DMS79 treated with DMSO at 0.1 percent for 48 hours (cell line): ENCODE measurements around the gene MYH10.
"Not testable (repeated sequence)": the region's sequence is repeated elsewhere in the genome, so short reads cannot be mapped to it uniquely, and the experiment has no call there.

Experiments used
- DNase-seq: peaks from one replicate; lab custom pipeline; 2025; lab: John Stamatoyannopoulos, UW

The MYH10 gene

GRCh38 chr17:8630227-8630801 is at the start of gene MYH10:
MYH10 (minus strand) TSS chr17:8630725; CDS start chr17:8623246, 7,479 bp downstream.
- DNase-seq, result no peak

DNA sequence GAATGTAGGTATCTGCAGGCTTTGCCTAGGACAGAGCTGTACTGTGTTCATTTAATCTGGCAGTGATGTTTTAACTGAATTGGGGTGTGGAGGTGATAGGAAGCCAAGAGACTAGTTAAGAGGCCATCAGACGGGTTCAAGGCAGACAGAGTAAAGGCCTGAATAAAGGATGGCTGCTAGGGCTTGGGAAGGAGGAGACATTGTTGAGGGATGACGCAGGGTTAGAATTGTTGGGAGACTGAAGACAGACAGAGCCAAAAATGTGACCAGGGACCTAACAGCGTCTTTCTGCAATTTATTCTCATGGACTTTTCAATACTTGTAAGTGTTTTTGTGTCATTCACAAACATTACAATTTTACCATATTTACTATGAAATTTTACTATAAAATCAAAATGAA is 48.6 kb upstream of the MYH10 start:
- no peak for DNase-seq

GRCh38 chr17:8675306-8675705 is 44.8 kb upstream of the MYH10 start:
- no peak for DNase-seq

DNA sequence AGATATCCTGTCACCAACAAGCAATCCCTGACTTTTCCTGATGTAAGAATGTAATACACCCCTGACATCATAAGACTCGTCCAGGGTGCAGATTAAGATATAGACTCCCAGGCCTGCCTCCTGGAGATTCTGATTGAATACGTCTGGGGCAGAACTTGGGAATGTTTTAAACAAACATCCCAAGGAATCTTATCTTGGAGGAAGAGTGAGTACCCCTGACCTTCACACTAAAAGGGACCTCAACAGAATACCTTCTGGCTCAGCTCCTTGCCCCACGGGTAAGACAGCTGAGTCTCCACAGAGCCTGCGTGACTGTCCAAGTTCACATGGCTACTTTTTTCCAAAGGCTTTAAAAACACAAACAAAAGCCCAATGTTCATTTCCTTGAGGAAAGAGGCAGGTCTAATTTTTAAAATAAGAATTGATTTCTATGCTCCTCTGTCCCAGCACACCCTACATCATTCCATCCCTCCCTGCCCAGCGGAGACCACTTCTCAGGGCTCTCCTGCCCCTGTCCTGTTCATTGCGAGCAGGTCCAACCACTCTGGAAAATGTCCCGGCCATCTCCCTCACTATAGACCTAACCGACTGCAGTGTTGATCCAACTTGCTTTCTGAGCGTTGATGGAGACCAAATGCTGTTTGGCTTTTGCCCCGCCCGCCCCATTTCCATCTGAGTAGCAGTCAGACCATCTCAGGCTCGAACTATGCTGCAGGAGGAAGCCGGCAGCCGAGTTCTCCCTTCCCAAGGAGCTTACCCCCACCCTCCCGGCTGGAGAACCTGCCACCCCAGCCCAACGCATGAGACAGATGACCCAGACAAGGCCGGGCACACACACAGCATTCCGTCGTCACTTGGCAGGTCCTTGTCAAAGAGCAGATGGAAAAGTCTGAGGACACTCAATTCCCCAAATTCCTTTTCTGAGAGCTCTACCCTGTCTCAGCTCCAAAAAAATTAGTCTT is 44.1 kb upstream of the MYH10 start:
- no peak for DNase-seq

DNA sequence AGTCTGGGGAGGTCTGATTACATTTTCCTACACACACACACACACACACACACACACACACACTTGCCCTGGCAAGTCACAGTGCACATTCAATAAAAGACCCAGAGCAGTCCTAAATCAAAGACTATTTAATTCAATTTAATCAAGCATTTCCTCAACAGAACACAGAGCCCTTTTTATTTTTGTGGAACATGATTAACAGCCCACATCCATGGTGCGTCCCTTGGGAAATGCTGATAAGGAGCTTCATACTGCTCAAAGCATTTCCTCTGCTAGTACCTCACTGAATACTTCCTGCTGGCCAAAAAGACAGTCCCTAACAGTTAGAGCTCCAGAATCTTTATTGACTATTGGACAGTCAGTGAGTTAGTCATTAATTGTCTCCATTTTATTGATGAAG is 43.1 kb upstream of the MYH10 start:
- no peak for DNase-seq

- DNase-seq, result no peak
Measured at GRCh38 chr17:8672326-8672725, 41.8 kb upstream of the MYH10 start.

DNA sequence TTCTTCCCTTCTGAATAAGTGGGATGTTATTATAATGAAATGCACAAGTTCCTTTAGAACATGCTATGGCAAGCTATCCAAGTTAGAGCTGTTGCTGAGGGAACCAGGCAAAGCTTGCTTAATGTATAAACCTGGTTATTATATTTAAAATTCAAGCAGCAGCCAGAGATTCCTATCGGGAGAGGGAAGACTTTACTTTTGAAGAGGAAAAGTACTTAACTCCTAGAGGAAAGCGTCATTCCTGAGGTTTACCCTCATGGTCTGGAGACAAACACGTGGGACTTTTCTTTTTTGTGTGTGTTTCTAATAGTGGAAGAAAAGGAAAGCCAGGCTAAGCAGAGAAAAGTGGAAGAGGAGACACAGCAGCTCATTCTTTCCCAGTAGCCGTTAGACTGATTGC is 39.9 kb upstream of the MYH10 start:
- no peak for DNase-seq

- no peak for DNase-seq
Measured at GRCh38 chr17:8668176-8668740, 37.7 kb upstream of the MYH10 start.

DNA sequence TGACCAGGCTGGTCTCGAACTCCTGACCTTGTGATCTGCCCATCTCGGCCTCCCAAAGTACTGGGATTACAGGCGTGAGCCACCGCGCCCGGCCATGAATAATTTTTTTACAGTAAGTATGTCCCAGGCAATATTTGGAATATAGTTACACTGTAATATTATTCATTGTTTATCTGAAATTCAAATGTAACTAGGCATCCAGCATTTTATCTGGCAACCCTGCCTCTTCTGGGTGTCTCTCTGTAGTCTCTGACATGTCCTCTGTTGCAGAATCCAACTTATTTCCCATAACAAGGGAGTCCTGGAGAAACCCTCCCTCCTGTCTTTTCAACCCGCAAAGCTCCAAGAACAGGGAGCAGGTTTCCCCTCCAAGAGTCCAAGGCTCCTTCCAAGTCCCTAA is 36.9 kb upstream of the MYH10 start:
- no peak for DNase-seq

GRCh38 chr17:8665684-8666083 is 35.2 kb upstream of the MYH10 start:
- no peak for DNase-seq

- DNase-seq, result no peak
Measured at GRCh38 chr17:8664456-8665126, 34.1 kb upstream of the MYH10 start.

DNA sequence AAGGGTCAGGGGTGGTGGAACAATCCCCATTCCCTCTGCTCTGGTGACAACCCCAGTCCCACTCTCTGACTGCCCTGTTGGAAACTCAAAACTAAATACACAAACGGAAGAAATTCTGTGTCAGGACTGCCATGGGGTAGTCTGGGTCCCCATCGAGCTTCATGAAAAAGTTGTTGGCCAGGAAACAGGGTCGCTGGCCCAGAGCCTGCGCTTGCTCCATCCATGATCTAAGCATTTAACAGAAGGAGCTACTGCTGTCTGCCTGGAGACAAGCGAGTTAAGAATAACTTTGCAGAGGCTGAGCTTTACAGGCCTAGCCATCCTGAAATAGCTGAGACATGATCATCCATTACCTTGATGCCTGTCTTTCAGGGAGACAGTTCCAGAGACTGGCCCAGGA is 32.4 kb upstream of the MYH10 start:
- no peak for DNase-seq

GRCh38 chr17:8662076-8662831 is 31.7 kb upstream of the MYH10 start:
- DNase-seq, result no peak

GRCh38 chr17:8660709-8661108 is 30.2 kb upstream of the MYH10 start:
- DNase-seq, result not testable (repeated sequence)

DNA sequence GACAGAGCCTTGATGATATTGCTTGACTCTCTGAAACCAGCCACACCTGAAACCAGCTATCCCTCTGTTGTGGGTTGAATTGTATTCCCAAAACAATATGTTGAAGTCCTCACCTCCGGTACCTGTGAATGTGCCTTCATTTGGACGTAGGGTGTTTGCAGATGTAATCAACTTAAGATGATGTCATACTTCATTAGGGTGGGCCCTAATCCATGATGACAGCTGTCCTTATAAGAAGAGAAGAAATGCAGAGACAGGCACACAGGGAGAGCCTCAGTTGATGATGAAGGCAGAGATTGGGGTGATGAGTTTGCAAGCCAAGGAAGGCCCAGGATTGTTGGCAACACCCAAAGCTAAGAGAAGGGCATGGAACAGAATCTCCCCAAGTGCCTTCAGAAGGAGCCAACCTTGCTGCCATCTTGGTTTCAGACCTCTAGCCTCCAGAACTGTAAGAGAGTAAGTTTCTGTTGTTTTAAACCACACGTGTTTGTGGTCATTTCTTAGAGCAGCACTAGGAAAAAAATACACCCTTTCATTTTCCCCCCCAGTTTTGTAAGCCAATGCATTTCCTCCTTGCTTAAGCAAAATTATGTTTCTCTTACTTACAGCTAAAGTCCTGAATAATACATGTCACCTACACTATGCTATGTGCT is 29.4 kb upstream of the MYH10 start:
- DNase-seq, result no peak

- DNase-seq, result no peak
Measured at GRCh38 chr17:8658810-8659209, 28.3 kb upstream of the MYH10 start.

GRCh38 chr17:8656693-8657092 is 26.2 kb upstream of the MYH10 start:
- no peak for DNase-seq

- DNase-seq, result no peak
Measured at GRCh38 chr17:8654822-8655221, 24.3 kb upstream of the MYH10 start.

DNA sequence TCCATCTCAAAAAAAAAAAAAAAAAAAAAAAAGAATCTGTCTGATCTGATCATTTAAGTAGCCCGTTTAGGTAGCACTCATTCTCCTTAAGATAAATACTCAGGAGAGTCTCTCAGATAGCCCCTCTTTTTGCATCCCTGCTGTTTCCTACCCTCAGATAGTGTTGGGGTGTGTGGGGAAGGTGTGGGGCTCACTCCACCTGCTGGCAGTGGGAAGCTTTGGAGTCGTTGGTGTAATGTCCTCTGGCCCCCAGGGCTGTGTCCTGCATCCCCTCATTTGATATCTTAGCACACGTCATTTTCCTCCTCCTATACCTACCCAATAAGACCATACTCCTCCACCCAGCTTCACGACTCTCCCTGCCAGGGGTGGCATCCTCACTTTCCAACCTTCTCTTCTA is 20.5 kb upstream of the MYH10 start:
- no peak for DNase-seq

- DNase-seq, result no peak
Measured at GRCh38 chr17:8650119-8650499, 19.6 kb upstream of the MYH10 start.
